GM19397 (cell line): ENCODE measurements around the gene IDH3A.

Source experiments
- ATAC-seq: cut with Tn5 transposase; IDR thresholded peaks from one replicate; pipeline ENCODE4 v1.9.1; 2021; ENCODE audit warnings: mild to moderate bottlenecking, moderate library complexity; ENCODE audit not compliant: unreplicated experiment

The IDH3A gene

GRCh38 chr15:78213956-78214355 is 64.8 kb downstream of the IDH3A start:
- no peak for ATAC-seq

GRCh38 chr15:78216276-78217104 is 67.3 kb downstream of the IDH3A start:
- no peak for ATAC-seq

GRCh38 chr15:78220713-78221112 is 71.6 kb downstream of the IDH3A start:
- no peak for ATAC-seq
